HG02981 (cell line): ENCODE data around the gene EXOC6B.
"Not testable (repeated sequence)": the region's sequence is repeated elsewhere in the genome, so short reads cannot be mapped to it uniquely, and the experiment has no call there.

Experiments used
- ATAC-seq: cut with Tn5 transposase; IDR thresholded peaks from one replicate; pipeline ENCODE4 v1.9.1; 2021; ENCODE audit warnings: mild to moderate bottlenecking, moderate library complexity; ENCODE audit not compliant: unreplicated experiment

The EXOC6B gene

DNA sequence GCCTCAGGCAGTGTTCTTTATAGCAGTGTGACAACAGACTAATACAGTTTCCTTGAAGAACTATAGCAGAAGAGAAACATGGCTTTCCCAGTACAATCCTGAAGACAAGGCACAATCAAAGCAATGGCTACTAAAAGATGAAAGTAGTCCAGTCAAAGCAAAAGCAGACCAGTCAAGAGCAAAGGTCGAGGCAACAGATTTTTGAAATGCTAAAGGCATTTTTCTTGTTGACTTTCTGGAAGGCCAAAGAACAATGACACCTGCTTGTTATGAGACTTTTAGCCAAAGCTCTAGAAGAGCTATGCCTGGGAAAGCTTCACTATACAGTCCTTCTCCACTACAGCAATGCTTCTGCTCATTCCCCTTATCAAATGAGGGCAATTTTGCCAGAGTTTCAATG is 269.9 kb downstream of the EXOC6B start:
- no peak for ATAC-seq

DNA sequence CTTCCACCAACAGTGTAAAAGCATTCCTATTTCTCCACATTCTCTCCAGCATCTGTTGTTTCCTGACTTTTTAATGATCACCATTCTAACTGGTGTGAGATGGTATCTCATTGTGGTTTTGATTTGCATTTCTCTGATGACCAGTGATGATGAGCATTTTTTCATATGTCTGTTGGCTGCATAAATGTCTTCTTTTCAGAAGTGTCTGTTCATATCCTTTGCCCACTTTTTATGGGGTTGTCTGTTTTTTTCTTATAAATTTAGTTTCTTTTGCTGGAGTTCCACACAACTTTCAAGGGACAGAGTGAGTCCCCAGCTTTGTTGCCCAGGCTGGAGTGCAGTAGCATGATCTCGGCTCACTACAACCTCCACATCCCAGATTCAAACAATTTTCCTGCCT is 270.5 kb downstream of the EXOC6B start:
- not testable (repeated sequence) for ATAC-seq

DNA sequence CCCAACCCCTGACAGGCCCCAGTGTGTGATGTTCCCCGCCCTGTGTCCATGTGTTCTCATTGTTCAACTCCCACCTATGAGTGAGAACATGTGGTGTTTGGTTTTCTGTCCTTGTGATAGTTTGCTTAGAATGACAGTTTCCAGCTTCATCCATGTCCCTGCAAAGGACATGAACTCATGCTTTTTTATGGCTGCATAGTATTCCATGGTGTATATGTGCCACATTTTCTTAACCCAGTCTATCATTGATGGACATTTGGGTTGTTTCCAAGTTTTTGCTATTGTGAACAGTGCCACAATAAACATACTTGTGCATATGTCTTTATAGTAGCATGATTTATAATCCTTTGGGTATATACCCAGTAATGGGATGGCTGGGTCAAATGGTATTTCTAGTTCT is 270.9 kb downstream of the EXOC6B start:
- ATAC-seq = not testable (repeated sequence)

DNA sequence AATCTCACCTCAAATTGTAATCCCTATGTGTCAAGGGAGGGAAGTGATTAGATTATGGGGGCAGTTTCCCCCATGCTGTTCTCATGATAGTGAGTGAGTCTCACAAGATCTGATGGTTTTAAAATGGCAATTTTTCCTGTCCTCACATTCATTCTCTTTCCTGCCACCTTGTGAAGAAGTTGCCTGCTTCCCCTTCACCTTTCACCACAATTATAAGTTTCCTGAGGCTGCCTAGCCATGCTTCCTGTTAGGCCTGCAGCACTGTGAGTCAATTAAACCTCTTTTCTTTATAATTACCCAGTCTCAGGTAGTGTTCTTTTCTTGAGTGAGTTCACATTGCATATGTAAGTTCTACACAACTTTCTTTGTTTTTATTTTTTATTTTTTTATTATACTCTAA is 271.5 kb downstream of the EXOC6B start:
- no peak for ATAC-seq

DNA sequence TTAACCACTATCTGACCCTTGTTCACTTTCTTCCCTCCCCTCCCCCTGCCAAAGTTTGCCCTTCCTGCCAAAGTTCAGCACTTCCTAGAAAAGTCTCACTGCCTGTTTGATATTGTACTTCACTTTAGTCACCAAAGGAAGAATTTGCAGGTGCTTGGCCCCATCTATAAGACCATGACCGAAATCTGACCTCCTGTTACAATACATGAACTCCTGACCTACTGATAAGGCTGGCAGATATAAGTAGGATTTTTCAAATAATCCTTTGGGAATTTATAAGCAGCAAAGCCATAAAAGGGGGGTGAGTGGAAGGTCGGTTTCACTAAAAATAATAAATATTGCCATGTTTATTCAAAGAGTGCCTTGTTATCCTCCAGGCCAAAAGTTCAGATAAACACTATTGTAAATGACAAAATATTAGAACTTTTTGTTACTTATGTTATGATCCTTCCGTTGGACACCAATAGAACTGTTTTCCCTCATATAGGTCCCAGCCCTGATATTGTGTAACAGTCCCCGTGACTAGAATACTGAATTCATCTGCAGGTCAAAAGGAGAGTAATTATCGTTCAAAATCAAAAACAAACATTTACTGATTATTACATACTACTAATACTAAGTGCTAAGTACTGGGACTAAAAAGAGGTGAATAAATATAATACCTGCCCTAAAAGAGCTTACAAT is 277.6 kb downstream of the EXOC6B start:
- ATAC-seq = no peak

DNA sequence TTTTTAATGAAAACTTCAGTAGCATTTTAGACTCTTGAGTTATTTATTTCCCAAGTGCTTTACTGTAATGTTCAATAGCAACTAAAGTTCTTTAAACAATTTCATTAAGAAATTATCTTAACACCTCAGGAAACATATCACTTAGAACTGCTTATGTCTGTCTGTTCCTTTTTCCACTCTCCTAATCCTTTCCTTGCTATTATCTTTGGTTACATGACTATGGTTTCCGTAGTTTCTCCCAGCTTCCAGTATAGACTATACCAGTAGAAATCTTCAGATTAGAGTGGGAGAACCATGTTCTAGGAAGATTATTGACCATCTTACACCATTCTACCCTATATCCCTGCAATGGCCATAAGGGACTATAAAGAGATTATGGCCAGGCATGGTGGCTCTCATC is 280.0 kb downstream of the EXOC6B start:
- no peak for ATAC-seq

DNA sequence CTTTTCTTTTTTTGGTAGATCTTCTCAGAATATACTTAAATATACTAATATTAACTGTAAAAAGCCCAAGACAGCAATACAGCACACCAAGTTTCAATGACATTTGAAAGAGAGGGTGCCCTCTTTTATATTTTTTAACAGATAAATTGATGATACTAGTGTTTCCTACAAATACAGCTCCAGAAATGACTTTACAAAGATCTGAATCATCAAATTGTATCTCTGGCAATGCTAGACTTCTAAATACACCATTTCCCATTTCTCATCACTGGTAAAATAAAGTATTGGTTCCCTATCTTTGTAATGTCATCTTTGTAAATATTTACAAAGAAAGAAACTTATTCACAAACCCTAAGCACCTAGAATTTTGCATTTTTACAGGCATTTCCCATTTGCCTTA is 281.3 kb downstream of the EXOC6B start:
- ATAC-seq = no peak

DNA sequence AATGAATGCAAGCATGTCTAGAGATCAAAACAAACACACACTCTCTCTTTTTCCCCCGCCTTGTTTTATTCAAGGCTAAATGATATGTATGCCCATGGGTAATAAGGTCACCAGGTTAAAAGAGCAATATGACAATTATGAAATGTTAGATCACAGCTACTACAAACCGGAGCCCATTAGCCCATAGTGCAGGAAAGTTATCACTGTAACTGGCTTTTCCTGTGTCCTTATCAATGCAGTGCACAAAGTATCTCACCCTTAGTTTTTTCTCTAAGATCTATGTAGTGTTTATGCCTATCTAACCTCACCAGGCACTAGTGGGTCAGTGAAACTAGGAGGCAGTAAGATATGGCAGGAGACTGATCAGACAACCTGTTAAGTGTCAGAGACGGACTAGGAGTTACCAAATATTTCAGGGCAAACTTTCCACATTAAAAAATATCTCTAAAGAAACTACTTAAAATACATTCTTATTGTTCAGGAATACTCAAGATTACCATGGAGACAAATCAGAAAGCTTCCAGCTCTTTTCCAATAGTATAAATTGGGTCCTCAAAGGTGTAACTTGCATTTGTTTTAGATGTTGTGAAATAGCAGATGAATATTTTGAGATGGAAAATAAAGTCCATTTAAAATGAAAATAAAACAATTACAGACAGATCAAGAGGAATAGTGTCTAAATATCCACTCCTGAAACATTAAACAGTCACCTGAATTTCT is 282.2 kb downstream of the EXOC6B start:
- no peak for ATAC-seq

DNA sequence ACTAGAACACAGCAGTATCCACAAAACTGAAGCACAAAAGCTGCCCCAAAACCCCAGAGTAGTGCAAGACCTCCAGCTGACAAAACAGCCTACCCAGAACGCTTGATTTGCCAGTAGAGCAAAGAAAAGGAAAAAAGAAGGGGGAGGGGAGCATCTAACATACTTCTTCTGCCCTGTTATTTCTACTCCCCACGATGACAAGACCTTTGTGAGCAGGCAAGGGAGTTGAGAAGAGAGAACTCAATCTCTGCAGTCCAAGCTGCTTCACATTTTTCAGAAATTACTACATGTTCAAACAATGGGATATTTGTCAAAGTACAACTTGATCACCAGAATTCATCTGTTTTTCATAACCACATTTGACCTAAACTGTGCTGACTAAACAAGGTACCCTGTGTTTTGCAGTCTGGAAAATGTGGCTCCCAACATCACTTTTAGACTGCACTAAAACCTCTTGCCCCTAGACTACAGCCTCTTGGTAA is 286.7 kb downstream of the EXOC6B start:
- ATAC-seq = no peak

DNA sequence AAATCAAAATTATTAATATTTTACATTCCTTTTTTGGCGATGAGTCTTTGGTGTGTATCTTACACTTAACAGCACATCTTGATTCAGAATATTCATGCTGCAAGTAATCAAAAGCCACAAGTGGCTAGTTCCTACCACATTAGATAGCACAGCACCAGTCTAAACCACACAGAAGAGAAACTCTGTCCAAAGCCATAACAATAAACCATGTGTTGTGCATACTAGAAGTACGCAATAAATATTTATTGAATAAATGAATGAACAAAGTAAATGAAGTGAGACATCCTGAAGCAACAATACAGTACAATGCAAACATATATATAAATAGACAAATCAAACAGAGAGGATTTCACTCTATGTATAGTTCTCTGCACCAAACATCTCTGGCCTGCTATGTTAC is 287.3 kb downstream of the EXOC6B start:
- no peak for ATAC-seq

DNA sequence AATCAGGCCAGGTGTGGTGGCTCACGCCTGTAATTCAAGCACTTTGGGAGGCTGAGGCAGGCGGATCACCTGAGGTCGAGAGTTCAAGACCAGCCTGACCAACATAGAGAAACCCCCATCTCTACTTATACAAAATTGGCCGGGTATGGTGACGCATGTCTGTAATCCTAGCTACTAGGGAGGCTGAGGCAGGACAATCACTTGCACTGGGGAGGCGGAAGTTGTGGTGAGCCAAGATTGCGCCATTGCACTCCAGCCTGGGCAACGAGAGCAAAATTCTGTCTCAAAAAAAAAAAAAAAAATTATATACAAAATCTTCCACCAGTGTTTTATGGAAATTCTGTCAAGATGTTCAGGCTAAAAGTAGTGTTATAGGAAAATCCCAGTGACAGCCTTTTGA is 290.2 kb downstream of the EXOC6B start:
- not testable (repeated sequence) for ATAC-seq

DNA sequence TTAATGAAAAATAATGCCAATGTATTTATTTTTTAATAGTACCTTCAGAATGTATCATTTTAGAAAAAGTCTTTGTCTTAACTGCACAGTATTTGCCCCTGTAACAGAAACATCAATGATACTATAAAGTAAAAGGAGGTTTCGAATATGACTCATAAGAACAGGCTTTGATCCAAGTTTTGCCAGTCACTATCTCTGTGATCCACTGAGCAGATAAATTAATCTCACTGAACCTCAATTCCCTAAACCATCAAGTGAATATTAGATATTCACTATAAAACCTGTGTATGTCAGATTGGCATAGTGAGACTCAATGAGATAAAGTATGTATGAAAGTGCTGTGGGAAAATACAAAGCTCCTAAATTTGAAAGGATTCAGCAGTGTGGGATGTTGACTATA is 292.1 kb downstream of the EXOC6B start:
- no peak for ATAC-seq

DNA sequence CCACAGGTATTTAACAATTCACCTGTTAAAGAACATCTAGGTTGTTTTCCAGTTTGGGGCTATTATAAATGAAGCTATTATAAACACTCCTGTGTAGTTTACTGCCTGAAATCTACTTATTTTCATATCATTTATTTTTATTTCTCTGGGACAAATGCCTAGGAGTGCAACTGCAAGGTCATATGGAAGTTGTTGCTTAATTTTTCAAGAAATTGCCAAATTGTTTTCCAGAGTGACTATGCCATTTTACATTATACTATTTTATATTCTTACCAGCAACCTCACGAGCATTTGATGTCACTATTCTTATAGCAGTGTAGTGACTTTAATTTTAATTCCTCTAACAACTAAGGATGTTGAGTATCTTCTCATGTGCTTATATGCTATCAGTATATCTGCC is 298.4 kb downstream of the EXOC6B start:
- no peak for ATAC-seq

DNA sequence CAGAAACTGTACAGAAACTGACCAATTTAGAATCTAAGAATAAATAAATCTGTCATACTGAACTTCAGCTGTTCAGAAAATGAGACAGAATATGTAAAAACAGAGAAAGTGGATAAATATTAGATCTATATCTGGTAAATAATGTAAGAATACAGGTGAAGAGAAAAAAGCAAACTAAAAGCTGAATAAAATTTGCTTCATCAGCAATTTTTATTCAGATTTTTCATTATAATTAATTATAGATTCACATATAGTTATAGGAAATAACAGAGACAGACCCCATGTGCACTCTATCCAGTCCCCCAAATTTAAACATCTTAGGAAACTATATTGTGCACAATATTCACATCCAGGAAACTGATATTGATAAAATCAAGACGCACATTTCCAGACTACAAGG is 299.2 kb downstream of the EXOC6B start:
- no peak for ATAC-seq

DNA sequence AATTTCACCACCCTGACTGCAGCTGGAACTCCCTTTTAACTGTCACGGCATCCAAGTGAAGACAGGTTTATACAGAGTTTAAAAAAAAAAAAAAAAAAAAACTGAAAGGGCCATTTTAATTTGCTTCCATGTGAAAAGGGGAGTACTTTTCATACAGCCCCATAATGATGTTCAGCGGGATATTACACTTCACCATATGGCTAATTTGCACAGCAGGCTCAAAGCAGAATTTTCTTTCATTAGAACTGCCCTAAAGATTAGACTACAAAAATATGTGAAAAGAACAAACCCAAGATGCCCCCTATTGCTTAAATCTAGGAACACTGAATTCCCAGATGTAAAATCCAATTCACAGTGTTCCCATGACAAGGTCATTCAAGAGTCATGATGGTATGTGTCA is 301.8 kb downstream of the EXOC6B start:
- no peak for ATAC-seq

DNA sequence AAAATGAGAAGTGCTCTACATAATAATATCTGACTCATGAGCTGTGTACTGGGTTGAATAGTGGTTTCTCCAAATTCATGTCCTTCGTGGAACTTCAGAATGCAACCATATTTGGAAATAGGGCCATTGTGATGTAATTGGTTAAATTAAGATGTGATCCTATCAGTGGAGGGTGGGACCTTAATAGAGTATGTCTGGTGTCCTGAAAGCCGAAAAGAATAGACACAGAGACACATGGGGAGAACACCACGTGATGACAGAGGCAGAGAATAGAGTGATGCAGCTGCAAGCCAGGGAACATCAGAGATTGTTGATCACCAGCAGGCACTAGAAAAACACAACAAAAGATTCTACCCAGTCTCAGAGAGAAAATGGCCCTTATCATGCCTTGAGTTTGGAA is 310.1 kb downstream of the EXOC6B start:
- no peak for ATAC-seq

DNA sequence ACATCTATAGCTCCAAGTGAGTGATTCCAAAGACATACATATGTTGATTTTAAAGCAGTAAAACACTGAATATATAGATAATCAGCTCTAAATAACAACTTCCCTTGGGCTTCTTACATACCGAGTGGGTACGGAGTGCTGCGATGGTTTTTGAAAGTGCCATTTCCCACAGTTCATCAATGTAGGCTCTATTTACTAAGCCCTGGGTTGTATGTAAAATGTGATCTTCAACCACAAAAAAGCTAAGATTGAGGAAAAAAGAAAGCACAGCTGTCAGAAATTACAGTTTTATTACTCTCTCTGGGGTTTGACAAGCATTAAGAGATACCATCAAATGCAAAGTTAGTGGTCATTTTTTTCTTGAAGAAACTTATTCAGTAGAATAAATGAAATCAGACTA is 312.8 kb downstream of the EXOC6B start:
- no peak for ATAC-seq

DNA sequence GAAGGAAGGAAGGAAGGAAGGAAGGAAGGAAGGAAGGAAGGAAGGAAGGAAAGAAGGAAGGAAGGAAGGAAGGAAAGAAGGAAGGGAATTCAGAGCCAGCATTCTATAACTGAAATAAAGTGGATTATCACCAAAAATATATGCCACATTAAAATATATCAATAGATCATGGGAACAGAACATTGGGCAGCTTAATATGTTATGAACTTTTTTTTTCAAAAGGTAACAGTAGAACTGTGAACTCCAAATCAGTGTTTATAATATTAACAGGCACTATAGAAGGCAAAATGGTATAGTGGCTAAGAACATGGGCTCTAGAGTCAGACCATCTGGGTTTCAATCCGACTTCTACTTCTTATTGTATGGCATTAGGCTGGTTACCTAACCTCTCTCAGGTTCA is 313.5 kb downstream of the EXOC6B start:
- no peak for ATAC-seq

DNA sequence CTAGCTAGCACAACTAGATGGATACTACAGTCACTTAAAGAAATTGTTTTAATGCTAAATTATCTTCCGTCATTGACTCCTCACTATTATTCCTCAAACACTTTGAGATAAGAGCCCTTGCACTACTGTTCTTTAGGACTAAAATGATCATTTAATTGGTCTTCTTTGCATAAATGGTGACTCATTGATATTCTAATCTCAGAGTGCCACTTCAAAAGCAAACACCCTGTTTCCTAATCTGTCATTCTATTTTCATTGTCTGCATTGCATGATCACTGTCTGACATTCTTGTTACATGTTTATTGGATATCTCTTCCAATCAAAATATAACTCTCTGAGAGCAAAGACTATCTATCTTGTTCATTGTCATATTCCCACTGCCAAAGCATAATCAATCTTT is 313.9 kb downstream of the EXOC6B start:
- ATAC-seq = no peak

DNA sequence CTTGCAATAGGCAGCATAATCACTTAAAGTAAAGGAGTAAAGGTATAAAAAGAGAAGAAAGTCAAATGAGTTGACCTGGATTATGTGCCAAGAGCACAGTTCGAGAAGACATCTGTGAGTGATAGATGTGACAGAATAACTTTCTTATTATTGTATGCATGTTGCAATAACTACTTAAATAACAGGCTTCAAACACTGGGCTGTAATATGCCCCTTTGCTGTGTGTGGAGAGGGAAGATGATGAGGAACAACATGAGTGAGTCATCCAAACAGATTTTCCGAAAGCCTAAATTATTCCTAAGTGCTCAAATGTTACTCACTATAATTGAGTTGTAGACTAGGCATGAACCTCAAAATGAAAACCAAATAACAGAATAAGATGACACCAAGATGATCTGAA is 328.1 kb downstream of the EXOC6B start:
- ATAC-seq = no peak

DNA sequence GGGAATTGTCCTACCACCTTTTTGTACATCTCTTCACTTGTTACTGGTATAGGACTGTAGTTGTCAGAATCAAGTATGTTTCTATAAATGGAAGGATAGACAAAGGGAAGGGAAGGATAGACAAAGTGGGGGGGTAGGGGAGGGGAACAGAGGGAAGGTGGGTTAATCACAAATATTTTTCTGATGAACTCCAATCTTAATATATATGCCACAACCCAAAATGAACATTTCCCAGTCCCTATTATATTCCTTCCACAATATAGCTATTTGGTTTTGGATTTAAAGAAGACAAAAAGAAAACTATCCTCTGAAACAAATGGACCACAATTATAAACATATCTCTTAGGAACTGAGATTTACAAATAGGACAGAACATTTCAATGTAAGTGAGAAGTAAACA is 329.4 kb downstream of the EXOC6B start:
- ATAC-seq = no peak

DNA sequence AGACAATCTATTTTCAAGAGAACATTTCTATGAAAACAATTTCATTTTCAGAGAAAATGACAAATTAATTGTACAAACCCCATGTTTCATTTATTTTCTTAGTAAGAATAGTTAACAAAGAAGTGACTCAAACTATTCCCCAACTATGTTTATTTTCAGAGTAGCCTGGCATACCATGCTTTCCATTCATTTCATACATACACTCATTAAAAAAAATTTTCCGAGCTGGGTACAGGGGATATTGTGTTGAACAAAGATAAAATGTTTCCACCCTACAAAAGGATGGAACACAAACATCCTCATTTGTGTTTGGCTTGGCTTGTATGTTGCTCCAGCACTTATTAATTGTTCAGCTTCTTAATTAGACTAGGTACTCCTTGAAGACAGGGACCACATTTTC is 331.4 kb downstream of the EXOC6B start:
- no peak for ATAC-seq

DNA sequence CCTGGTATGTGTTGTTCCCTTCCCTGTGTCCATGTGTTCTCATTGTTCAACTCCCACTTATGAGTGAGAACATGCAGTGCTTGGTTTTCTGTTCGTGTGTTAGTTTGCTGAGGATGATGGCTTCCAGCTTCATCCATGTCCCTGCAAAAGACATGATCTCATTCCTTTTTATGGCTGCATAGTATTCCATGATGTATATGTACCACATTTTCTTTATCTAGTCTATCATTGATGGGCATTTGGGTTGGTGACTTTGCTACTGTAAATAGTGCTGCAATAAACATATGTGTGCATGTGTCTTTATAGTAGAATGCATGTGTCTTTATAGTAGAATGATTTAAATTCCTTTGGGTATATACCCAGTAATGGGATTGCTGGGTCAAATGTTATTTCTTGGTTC is 341.2 kb downstream of the EXOC6B start:
- ATAC-seq = not testable (repeated sequence)
